Tibial nerve (tissue), 4 donors: ENCODE data around the gene PLXDC2.

Experiments used
- EP300 ChIP-seq, 2 donors: sonication (generic); formaldehyde crosslinking; IDR thresholded peaks; one replicate each; pipeline ENCODE4 v1.6.1; 2017; ENCODE audit warnings: antibody characterized with exemption in 2 of 2, mild to moderate bottlenecking in 1 of 2
- POLR2A ChIP-seq, 2 donors: fragments of 450-650 bp; IDR thresholded peaks; one replicate each; pipeline ENCODE4 v1.6.1; 2017; ENCODE audit warnings: antibody characterized with exemption in 2 of 2, mild to moderate bottlenecking in 2 of 2, moderate library complexity in 2 of 2
- TF ChIP-seq, protein P1 (sequence below), 5 experiments: fragments of 200-600 bp in 3 of 5; fragments of 450-650 bp in 2 of 5; sonication (generic) in 3 of 5; IDR thresholded peaks; one replicate each; pipeline ENCODE4 v1.5.1; 2016 to 2019; ENCODE audit warnings: antibody characterized with exemption in 5 of 5, mild to moderate bottlenecking in 3 of 5, moderate library complexity in 2 of 5

- TF ChIP-seq, protein P1, sequence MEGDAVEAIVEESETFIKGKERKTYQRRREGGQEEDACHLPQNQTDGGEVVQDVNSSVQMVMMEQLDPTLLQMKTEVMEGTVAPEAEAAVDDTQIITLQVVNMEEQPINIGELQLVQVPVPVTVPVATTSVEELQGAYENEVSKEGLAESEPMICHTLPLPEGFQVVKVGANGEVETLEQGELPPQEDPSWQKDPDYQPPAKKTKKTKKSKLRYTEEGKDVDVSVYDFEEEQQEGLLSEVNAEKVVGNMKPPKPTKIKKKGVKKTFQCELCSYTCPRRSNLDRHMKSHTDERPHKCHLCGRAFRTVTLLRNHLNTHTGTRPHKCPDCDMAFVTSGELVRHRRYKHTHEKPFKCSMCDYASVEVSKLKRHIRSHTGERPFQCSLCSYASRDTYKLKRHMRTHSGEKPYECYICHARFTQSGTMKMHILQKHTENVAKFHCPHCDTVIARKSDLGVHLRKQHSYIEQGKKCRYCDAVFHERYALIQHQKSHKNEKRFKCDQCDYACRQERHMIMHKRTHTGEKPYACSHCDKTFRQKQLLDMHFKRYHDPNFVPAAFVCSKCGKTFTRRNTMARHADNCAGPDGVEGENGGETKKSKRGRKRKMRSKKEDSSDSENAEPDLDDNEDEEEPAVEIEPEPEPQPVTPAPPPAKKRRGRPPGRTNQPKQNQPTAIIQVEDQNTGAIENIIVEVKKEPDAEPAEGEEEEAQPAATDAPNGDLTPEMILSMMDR (IDR thresholded peaks at IDR 0.05) = no peak
- TF ChIP-seq POLR2A (IDR thresholded peaks at IDR 0.05) (no peak), EP300 (IDR thresholded peaks at IDR 0.05) (no peak)
Measured at GRCh38 chr10:19869370-19869769, 53.1 kb downstream of the PLXDC2 start.
